GM10248 (cell line): ENCODE measurements around the gene VSIG1.
A peak's percentile ranks its signal among the peaks of the same experiment; 100 is the strongest.

Source experiments
- CTCF ChIA-PET: fragments of 300-600 bp; sonication (Branson Sonifier 250); formaldehyde crosslinking; extraction: SDS; loops from one replicate; lab custom pipeline; 2021; ENCODE audit warnings: antibody characterized with exemption; lab: Yijun Ruan, JAX
- POLR2A ChIA-PET: fragments of 350-650 bp; sonication (Branson Sonifier 250); formaldehyde crosslinking; extraction: SDS; loops from one replicate; lab custom pipeline; 2020; ENCODE audit warnings: antibody characterized with exemption; lab: Yijun Ruan, JAX
- DNase-seq: peaks from one replicate; pipeline ENCODE4 v3.0.0; 2012; ENCODE audit errors: extremely low spot score
- TF ChIP-seq, protein P1 (sequence below): IDR thresholded peaks from 2 replicates; pipeline ENCODE4 v1.5.1; 2012; ENCODE audit warnings: mild to moderate bottlenecking, low read depth; ENCODE audit errors: extremely low read depth, missing control alignments, control extremely low read depth

Gene VSIG1

DNA sequence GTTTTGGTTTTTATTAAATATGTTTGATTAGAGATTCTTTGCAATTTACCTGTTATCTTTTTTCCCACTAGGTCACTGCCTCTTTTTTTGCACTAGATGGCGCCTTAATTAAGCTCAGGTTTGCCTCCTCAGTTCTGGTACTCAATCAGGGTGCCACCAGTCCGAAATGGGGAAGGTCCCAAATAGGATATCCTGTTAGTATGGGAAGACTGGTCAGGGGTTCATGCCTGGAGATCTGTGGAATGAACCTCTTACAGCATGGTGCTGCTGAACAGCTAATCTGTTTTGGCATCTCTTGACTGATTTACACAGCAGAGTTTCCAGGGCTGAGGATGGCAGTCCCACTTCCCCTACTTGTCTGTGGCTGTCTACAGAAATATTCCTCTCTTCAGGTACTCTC lies 24.2 kb upstream of the VSIG1 start:
- TF ChIP-seq, protein P1, sequence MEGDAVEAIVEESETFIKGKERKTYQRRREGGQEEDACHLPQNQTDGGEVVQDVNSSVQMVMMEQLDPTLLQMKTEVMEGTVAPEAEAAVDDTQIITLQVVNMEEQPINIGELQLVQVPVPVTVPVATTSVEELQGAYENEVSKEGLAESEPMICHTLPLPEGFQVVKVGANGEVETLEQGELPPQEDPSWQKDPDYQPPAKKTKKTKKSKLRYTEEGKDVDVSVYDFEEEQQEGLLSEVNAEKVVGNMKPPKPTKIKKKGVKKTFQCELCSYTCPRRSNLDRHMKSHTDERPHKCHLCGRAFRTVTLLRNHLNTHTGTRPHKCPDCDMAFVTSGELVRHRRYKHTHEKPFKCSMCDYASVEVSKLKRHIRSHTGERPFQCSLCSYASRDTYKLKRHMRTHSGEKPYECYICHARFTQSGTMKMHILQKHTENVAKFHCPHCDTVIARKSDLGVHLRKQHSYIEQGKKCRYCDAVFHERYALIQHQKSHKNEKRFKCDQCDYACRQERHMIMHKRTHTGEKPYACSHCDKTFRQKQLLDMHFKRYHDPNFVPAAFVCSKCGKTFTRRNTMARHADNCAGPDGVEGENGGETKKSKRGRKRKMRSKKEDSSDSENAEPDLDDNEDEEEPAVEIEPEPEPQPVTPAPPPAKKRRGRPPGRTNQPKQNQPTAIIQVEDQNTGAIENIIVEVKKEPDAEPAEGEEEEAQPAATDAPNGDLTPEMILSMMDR = peak; percentile 47

GRCh38 chrX:108022491-108023089 lies 22.3 kb upstream of the VSIG1 start:
- no peak for DNase-seq
- ChIA-PET POLR2A (no interaction called here), CTCF (interaction anchor here (0.9 to 4.2 kb wide), 5 partner anchors 17 to 53 kb away, joined by 3 to 26 read pairs (median 5); no protein-coding TSS in a partner anchor)
- TF ChIP-seq, protein P1 = no peak

More for the DNA sequence above, 24.2 kb upstream of the VSIG1 start:
- peak; percentile 8 for DNase-seq
- POLR2A ChIA-PET = no interaction called here
- CTCF ChIA-PET = interaction anchor here (0.8 to 4.2 kb wide), 19 partner anchors 9 to 203 kb away, joined by 3 to 26 read pairs (median 4); partner anchors contain the start of genes PSMD10 and VSIG1

GRCh38 chrX:108025376-108025775 lies 19.5 kb upstream of the VSIG1 start:
- ChIA-PET CTCF (interaction anchor here (1.5 kb wide), 1 partner anchor 24 kb away, joined by 3 read pairs; no protein-coding TSS in a partner anchor), POLR2A (no interaction called here)
- no peak for DNase-seq
- TF ChIP-seq, protein P1 = no peak

DNA sequence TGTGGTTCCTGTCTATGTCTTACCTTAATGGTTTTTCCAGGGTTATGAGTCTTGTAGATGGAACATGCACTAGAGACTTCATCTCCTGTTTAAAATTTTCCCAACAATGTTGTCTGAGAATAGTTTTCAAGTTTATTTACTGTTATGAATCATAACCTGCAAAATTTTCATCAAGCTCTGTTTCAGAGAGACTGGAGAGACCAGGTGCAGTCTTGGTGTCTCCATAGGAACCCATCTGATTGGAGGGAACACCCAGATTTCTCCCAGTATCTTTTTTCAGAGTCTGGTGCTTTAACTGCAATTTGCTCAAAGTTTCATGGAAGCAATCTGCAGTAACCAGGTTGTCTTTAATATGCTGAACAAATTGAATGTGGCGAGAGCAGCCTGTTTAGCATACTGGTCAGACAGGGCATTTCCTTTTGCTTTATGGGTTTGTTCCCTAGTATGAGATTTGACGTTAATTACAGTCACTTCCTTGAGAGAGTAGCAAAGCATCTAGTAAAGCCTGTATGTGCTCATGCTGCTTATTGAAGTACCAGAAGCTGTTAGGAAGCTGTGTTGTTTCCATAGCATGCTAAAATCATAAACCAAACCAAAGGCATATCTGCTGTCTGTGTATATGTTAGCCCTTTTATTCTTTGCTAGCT lies 18.8 kb upstream of the VSIG1 start:
- POLR2A ChIA-PET = no interaction called here
- TF ChIP-seq, protein P1 = no peak
- DNase-seq = no peak
- CTCF ChIA-PET = interaction anchor here (1.2 to 1.5 kb wide), 2 partner anchors 25 to 45 kb away, joined by 3 read pairs; no protein-coding TSS in a partner anchor

GRCh38 chrX:108028854-108029253 lies 16.0 kb upstream of the VSIG1 start:
- DNase-seq = no peak
- TF ChIP-seq, protein P1 = no peak
- CTCF ChIA-PET = interaction anchor here (1.2 kb wide), 1 partner anchor 111 kb away, joined by 3 read pairs; no protein-coding TSS in a partner anchor
- POLR2A ChIA-PET = no interaction called here

- no peak for DNase-seq
These were observed 14.7 kb upstream of the VSIG1 start for GRCh38 chrX:108029928-108030711.

More at GRCh38 chrX:108029928-108030711, 14.7 kb upstream of the VSIG1 start:
- TF ChIP-seq, protein P1 = no peak
- POLR2A ChIA-PET = no interaction called here
- CTCF ChIA-PET = interaction anchor here (1.0 kb wide), 2 partner anchors 9 to 10 kb away, joined by 3 read pairs; no protein-coding TSS in a partner anchor
